ENCODE data around the gene RHBDL3. TPM values are rescaled to one million over a fixed set of nuclear protein-coding genes. Genes with fewer than 3 reads are reported as not detected.

The RHBDL3 gene
- total RNA-seq, 1 donor from 2014 or later = 0.41 TPM

DNA sequence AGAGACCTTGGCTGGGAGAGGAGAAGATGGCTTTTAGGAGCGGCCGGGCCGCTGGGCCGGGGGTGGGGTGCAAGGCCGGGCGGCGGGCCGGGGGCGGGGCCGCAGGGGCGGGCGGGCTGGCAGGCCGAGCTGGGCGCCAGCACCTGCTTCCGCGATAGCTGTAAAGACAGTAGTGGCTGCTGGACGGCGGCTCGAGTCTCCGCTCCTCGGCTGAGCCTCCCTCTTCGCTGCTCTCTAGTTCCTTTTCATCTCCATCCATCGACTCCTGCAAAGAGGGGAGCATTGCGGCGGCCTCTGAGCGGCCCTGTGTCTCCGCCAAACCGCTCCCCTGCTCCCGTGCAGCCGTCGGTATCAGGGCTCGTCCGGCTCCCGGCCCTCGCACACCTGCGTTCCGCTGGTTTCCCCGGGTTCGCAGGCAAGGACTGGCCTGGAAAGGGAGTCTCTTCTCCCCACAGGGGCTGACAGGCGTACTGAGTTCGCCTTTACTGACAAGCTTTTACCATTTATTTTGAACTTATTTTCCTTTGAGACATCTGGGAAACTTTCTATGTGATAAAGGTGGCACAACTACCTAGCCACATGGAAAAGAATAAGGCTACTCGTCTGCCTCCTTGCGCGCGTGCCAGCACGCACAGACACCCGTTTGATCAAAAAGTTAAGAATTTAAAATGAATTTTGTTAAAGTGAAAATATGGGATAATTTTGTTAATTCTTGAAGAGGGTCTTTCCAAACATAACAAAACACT lies 76.4 kb downstream of the RHBDL3 start, which contains the start of gene C17orf75:
Gene C17orf75 (minus strand): TSS at position 317 of the 746 bp plus-strand sequence. CDS start 34 bp downstream, at position 283.
- peaks cover 15% of the 10 kb centered on the region for H3K4me1 ChIP-seq
- H3K36me3 ChIP-seq = peaks cover 27% of the 10 kb centered on the region
- ATAC-seq (peak; percentile 98), DNase-seq (peak; percentile 91)
- H3K27ac ChIP-seq = peak within 1 kb of the TSS; percentile 77
- H3K27me3 ChIP-seq = no peaks in the 10 kb centered on the region
- no peaks in the 10 kb centered on the region for H3K9me3 ChIP-seq
- intact Hi-C loops (cut with DNase I) = no loop called here
- TF ChIP-seq, protein P1, sequence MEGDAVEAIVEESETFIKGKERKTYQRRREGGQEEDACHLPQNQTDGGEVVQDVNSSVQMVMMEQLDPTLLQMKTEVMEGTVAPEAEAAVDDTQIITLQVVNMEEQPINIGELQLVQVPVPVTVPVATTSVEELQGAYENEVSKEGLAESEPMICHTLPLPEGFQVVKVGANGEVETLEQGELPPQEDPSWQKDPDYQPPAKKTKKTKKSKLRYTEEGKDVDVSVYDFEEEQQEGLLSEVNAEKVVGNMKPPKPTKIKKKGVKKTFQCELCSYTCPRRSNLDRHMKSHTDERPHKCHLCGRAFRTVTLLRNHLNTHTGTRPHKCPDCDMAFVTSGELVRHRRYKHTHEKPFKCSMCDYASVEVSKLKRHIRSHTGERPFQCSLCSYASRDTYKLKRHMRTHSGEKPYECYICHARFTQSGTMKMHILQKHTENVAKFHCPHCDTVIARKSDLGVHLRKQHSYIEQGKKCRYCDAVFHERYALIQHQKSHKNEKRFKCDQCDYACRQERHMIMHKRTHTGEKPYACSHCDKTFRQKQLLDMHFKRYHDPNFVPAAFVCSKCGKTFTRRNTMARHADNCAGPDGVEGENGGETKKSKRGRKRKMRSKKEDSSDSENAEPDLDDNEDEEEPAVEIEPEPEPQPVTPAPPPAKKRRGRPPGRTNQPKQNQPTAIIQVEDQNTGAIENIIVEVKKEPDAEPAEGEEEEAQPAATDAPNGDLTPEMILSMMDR (IDR thresholded peaks at IDR 0.05) = no peak
- peak within 1 kb of the TSS; percentile 71 for H3K4me3 ChIP-seq

DNA sequence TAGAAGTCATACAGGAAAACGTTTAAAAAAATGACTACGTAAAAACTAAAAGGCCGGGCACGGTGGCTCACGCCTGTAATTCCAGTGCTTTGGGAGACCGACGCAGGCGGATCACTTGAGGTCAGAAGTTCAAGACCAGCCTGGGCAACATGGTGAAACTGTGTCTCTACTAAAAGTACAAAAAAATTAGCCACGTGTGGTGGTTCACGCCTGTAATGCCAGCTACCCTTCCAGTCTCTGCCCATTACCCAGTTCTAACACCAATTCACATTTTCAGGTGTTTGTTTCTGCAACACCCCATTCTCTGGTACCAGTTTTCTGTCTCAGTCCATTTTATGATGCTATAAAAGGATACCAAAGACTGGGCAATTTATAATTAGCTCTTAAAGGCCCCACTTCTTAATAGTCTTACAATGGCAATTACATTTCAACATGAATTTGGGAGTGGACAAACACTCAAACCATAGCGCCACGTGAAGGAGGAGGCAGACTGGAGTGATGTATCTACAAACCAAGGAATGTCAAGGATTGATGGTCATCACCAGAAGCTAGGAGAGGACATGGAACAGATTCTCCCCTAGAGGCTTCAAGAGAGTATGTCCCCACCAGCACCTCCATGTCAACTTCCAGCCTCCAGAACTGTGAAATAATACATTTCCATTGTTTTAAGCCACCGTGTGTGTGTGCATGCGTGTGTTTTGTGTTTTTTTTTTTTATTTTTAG lies 77.1 kb downstream of the RHBDL3 start:
- ATAC-seq (no peak), DNase-seq (no peak)
- H3K4me3 ChIP-seq = peak overlapping the region; percentile 71
- intact Hi-C loops (cut with DNase I) = no loop called here
- H3K9me3 ChIP-seq = no peaks in the 10 kb centered on the region
- no peaks in the 10 kb centered on the region for H3K27me3 ChIP-seq
- TF ChIP-seq, protein P1 (IDR thresholded peaks at IDR 0.05) = no peak
- peaks cover 20% of the 10 kb centered on the region for H3K36me3 ChIP-seq
- peaks cover 15% of the 10 kb centered on the region for H3K4me1 ChIP-seq
- peak overlapping the region; percentile 77 for H3K27ac ChIP-seq

- ATAC-seq = no peak
These were observed 80.4 kb downstream of the RHBDL3 start for GRCh38 chr17:32345951-32346600.

DNA sequence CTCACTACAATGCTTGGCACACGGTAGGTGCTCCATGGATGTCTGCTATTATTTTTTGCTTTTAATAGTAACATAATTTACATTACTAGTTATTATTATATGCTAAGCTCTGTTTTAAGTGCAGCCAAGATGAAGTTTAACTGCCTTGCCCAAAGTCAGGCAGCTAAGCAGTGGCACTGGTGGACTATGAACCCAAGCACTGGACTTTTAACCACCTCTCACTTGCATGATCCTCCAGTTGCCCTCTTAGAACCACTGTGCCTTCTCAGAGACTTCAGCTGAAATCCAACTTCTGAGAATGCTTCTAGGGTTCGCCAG lies 82.8 kb downstream of the RHBDL3 start:
- no peak overlapping the region for H3K27ac ChIP-seq
- DNase-seq (no peak), ATAC-seq (no peak)
- no peak overlapping the region for H3K4me3 ChIP-seq
- intact Hi-C loops (cut with DNase I) = no loop called here
- no peaks in the 10 kb centered on the region for H3K27me3 ChIP-seq
- peaks cover 6% of the 10 kb centered on the region for H3K36me3 ChIP-seq
- no peaks in the 10 kb centered on the region for H3K9me3 ChIP-seq
- peaks cover 17% of the 10 kb centered on the region for H3K4me1 ChIP-seq
- TF ChIP-seq, protein P1 (IDR thresholded peaks at IDR 0.05) = no peak

More at GRCh38 chr17:32345951-32346600, 80.4 kb downstream of the RHBDL3 start:
- Histone ChIP-seq H3K27ac (no peak overlapping the region), H3K36me3 (no peaks in the 10 kb centered on the region), H3K4me1 (peaks cover 11% of the 10 kb centered on the region), H3K4me3 (no peak overlapping the region), H3K9me3 (no peaks in the 10 kb centered on the region), H3K27me3 (no peaks in the 10 kb centered on the region)
- intact Hi-C loops (cut with DNase I) = no loop called here
- TF ChIP-seq, protein P1 (IDR thresholded peaks at IDR 0.05) = no peak
- no peak for DNase-seq

- H3K27me3 ChIP-seq = no peaks in the 10 kb centered on the region
- intact Hi-C loops (cut with DNase I) = no loop called here
- H3K4me3 ChIP-seq = peak overlapping the region; percentile 83
- H3K27ac ChIP-seq = peak overlapping the region; percentile 98
- TF ChIP-seq, protein P1 (IDR thresholded peaks at IDR 0.05) = no peak
- DNase-seq (no peak), ATAC-seq (peak; percentile 17)
- peaks cover 15% of the 10 kb centered on the region for H3K36me3 ChIP-seq
- H3K4me1 ChIP-seq = peaks cover 25% of the 10 kb centered on the region
- H3K9me3 ChIP-seq = no peaks in the 10 kb centered on the region
These were observed 83.8 kb downstream of the RHBDL3 start for GRCh38 chr17:32349503-32349853.
